Duodenal mucosa (tissue), 2 donors: ENCODE results near the gene PPCDC.

Experiments
- H3K27ac ChIP-seq: one replicate; pipeline ENCODE4 v1.7.0; 2013; ENCODE audit warnings: low read depth, low read length
- H3K27me3 ChIP-seq, 2 donors: one replicate each; pipeline ENCODE4 v1.7.0; 2013; ENCODE audit warnings: low read length in 2 of 2, control low read depth in 1 of 2; ENCODE audit not compliant: insufficient read depth in 2 of 2, control insufficient read depth in 1 of 2
- H3K36me3 ChIP-seq, 2 donors: one replicate each; pipeline ENCODE4 v1.7.0; 2013; ENCODE audit warnings: low read length in 2 of 2, control low read depth in 1 of 2; ENCODE audit not compliant: insufficient read depth in 2 of 2, control insufficient read depth in 1 of 2
- H3K4me1 ChIP-seq, 2 donors: one replicate each; pipeline ENCODE4 v1.7.0; 2013; ENCODE audit warnings: low read length in 2 of 2, control low read depth in 1 of 2; ENCODE audit not compliant: insufficient read depth in 2 of 2, control insufficient read depth in 1 of 2
- H3K4me3 ChIP-seq, 2 donors: one replicate each; pipeline ENCODE4 v1.7.0; 2013; ENCODE audit warnings: low read length in 2 of 2, low read depth in 1 of 2
- H3K9ac ChIP-seq, 2 donors: one replicate each; pipeline ENCODE4 v1.7.0; 2013; ENCODE audit warnings: low read length in 2 of 2, low read depth in 1 of 2
- H3K9me3 ChIP-seq, 2 donors: one replicate each; pipeline ENCODE4 v1.7.0; 2013; ENCODE audit warnings: low read length in 2 of 2, control low read depth in 1 of 2; ENCODE audit not compliant: control insufficient read depth in 1 of 2

Gene PPCDC

DNA sequence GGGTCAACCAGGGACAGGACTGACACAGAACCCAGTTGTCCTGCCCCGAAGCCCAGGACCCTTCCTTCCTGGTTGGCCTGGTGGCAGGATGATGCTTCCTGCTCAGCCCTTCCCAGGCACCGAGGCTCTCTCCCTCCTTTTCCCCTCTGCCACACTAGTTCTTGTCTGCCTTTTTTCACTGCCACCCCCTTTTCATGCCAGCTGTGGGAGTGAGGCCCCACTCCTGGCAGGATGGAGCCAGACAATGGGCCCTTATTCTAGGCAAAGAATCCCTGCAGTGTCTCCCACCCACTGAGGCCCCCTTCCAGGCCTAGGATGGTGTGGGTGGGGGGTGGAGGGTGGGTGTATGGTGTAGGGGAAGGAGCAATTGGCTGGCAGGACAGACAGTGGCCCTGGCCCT lies 29.2 kb upstream of the PPCDC start:
- no peak overlapping the region for H3K9ac ChIP-seq
- H3K9me3 ChIP-seq = no peaks in the 10 kb centered on the region
- H3K36me3 ChIP-seq = no peaks in the 10 kb centered on the region
- peaks cover 25 to 28% of the 10 kb centered on the region in 2 donors for H3K4me1 ChIP-seq
- H3K27me3 ChIP-seq = peaks cover 4 to 7% of the 10 kb centered on the region in 2 donors
- H3K27ac ChIP-seq = no peak overlapping the region
- no peak overlapping the region for H3K4me3 ChIP-seq

DNA sequence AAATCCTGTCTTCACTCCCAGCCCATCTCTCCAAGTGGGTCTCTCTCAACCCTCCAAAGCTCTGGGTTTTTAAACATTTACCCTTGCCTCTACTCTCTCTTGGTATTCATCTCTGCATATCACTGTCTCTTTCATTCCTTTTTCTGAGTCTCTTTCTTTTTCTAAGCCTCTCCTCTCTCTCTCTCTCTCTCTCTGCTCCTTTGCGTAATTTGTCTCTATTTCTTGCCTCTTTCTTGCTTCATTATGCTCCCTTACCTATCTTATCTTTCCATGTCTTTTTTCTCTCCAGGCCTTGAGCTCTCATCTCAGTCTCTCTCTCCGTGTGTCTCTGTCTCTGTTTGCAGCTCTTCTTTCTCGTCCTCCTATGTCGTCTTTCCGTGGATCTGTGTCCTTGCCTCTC lies 28.7 kb upstream of the PPCDC start:
- no peaks in the 10 kb centered on the region for H3K9me3 ChIP-seq
- H3K4me1 ChIP-seq = peaks cover 25 to 30% of the 10 kb centered on the region in 2 donors
- H3K4me3 ChIP-seq = peak overlapping the region; percentile 51 to 54
- peaks cover 4 to 7% of the 10 kb centered on the region in 2 donors for H3K27me3 ChIP-seq
- no peaks in the 10 kb centered on the region for H3K36me3 ChIP-seq
- H3K27ac ChIP-seq = no peak overlapping the region
- H3K9ac ChIP-seq = no peak overlapping the region

DNA sequence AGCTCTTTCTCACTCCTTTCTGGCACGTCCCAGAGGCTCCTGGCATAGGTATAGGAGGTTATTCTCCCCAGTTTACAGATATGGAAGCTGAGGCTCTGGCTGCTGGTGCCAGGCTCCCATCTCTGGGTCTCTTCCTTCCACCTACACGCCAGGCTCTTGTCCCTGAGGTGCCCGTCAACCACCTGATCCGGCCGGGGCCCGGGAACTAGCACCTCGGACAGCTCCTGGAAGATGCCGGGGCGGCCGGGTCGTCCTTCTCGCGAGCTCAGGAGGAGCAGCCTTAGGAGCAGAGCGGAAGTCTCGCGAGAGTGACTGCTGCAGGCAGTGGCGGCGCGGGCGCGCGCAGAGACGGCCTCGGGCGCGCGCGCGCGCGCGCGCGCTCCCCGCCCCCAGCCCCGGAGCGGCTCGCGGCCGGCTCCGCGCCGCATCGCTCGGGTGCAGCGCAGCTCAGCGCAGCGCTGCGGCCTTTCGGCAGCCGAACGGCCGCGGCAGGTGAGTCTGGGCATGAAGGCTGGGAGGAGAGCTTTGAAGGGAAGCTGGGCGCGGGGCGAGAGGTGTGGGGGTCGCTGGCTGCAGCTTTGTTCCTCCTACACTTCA lies 28.1 kb upstream of the PPCDC start, which contains the start of gene SCAMP5:
Gene SCAMP5 (plus strand): TSS at position 382 of the 597 bp plus-strand sequence. CDS start 16,277 bp downstream, outside the sequence.
- Histone ChIP-seq H3K4me1 (peaks cover 25 to 30% of the 10 kb centered on the region in 2 donors), H3K4me3 (peak within 1 kb of the TSS; percentile 78 to 86), H3K9me3 (no peaks in the 10 kb centered on the region), H3K36me3 (no peaks in the 10 kb centered on the region), H3K9ac (peak within 1 kb of the TSS; percentile 72), H3K27me3 (peaks cover 4 to 7% of the 10 kb centered on the region in 2 donors), H3K27ac (no peak within 1 kb of the TSS)

- peaks cover 25 to 30% of the 10 kb centered on the region in 2 donors for H3K4me1 ChIP-seq
- H3K9ac ChIP-seq = peak overlapping the region; percentile 72
- H3K27ac ChIP-seq = no peak overlapping the region
- peaks cover 4 to 7% of the 10 kb centered on the region in 2 donors for H3K27me3 ChIP-seq
- no peaks in the 10 kb centered on the region for H3K9me3 ChIP-seq
- no peaks in the 10 kb centered on the region for H3K36me3 ChIP-seq
- H3K4me3 ChIP-seq = peak overlapping the region; percentile 78 to 86
Measured at GRCh38 chr15:74995779-74996765, 27.3 kb upstream of the PPCDC start.

GRCh38 chr15:74997141-74997540 lies 26.2 kb upstream of the PPCDC start:
- Histone ChIP-seq H3K4me3 (peak overlapping the region in 1 of 2 donors; percentile 78), H3K27me3 (peaks cover 4 to 7% of the 10 kb centered on the region in 2 donors), H3K27ac (no peak overlapping the region), H3K36me3 (no peaks in the 10 kb centered on the region), H3K4me1 (peaks cover 25 to 30% of the 10 kb centered on the region in 2 donors), H3K9me3 (no peaks in the 10 kb centered on the region), H3K9ac (no peak overlapping the region)

GRCh38 chr15:74997543-74997942 lies 25.8 kb upstream of the PPCDC start:
- no peaks in the 10 kb centered on the region for H3K9me3 ChIP-seq
- peaks cover 4 to 7% of the 10 kb centered on the region in 2 donors for H3K27me3 ChIP-seq
- H3K9ac ChIP-seq = no peak overlapping the region
- H3K36me3 ChIP-seq = no peaks in the 10 kb centered on the region
- no peak overlapping the region for H3K27ac ChIP-seq
- H3K4me1 ChIP-seq = peaks cover 25 to 30% of the 10 kb centered on the region in 2 donors
- peak overlapping the region in 1 of 2 donors; percentile 78 for H3K4me3 ChIP-seq

GRCh38 chr15:75001310-75001709 lies 22.1 kb upstream of the PPCDC start:
- Histone ChIP-seq H3K4me1 (peaks cover 19 to 27% of the 10 kb centered on the region in 2 donors), H3K27ac (no peak overlapping the region), H3K4me3 (no peak overlapping the region), H3K9ac (no peak overlapping the region), H3K27me3 (peaks cover 2 to 4% of the 10 kb centered on the region in 2 donors), H3K36me3 (no peaks in the 10 kb centered on the region), H3K9me3 (no peaks in the 10 kb centered on the region)

GRCh38 chr15:75002398-75002797 lies 21.0 kb upstream of the PPCDC start:
- no peak overlapping the region for H3K27ac ChIP-seq
- H3K36me3 ChIP-seq = no peaks in the 10 kb centered on the region
- no peak overlapping the region for H3K9ac ChIP-seq
- H3K4me1 ChIP-seq = peaks cover 9 to 16% of the 10 kb centered on the region in 2 donors
- H3K9me3 ChIP-seq = no peaks in the 10 kb centered on the region
- H3K27me3 ChIP-seq = no peaks in the 10 kb centered on the region
- H3K4me3 ChIP-seq = no peak overlapping the region

DNA sequence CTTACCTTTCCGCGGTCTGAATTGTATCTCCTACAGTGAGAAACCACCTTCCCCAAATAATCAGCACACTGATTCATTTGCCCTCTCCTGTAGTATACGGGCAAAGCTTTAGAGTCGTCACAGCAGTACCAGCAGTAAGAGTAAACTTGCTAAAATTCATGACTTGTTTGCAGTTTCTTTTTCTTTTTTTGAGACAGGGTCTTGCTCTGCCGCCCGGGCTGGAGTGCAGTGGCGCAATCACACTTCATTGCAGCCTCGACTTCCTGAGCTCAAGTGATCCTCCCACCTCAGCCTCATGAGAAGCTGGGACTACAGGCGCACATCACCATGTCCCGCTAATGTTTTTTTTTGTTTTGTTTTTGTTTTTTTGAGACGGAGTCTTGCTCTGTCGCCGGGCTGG lies 16.2 kb upstream of the PPCDC start:
- H3K4me1 ChIP-seq = no peaks in the 10 kb centered on the region
- H3K9ac ChIP-seq = no peak overlapping the region
- H3K36me3 ChIP-seq = peaks cover 0 to 3% of the 10 kb centered on the region in 2 donors
- H3K27ac ChIP-seq = no peak overlapping the region
- no peak overlapping the region for H3K4me3 ChIP-seq
- H3K9me3 ChIP-seq = no peaks in the 10 kb centered on the region
- H3K27me3 ChIP-seq = no peaks in the 10 kb centered on the region

DNA sequence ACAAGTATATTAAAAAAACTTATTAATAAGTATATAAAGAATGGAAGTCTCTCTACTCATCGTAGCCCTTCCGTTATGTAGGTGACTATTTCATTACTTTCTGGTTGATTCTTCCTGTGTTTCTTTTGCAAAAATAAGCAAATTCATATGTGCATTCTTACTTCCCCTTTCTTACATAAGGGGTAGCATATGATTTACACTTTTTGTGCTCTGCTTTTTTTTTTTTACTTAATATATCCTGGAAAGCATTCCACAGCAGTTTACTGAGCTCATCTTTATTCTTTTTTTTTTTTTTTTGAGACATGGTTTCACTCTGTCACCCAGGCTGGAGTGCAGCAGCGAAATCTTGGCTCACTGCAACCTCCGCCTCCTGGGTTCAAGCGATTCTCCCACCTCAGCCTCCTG lies 15.2 kb upstream of the PPCDC start:
- H3K27me3 ChIP-seq = no peaks in the 10 kb centered on the region
- H3K36me3 ChIP-seq = peaks cover 0 to 3% of the 10 kb centered on the region in 2 donors
- H3K9me3 ChIP-seq = no peaks in the 10 kb centered on the region
- no peaks in the 10 kb centered on the region for H3K4me1 ChIP-seq
- no peak overlapping the region for H3K9ac ChIP-seq
- no peak overlapping the region for H3K27ac ChIP-seq
- no peak overlapping the region for H3K4me3 ChIP-seq
